HG02973 (cell line): Measurements from ENCODE around the gene PUS3.
A peak's percentile ranks its signal among the peaks of the same experiment; 100 is the strongest.
"Not testable (repeated sequence)": the region's sequence is repeated elsewhere in the genome, so short reads cannot be mapped to it uniquely, and the experiment has no call there.

Experiments
- ATAC-seq: cut with Tn5 transposase; IDR thresholded peaks from one replicate; pipeline ENCODE4 v1.9.1; 2021; ENCODE audit warnings: moderate library complexity; ENCODE audit not compliant: unreplicated experiment

The PUS3 gene

GRCh38 chr11:125922156-125922555, 19.1 kb upstream of the PUS3 start:
- no peak for ATAC-seq

- ATAC-seq, result no peak
These were observed 18.0 kb upstream of the PUS3 start for GRCh38 chr11:125921042-125921441.

- no peak for ATAC-seq
These were observed 15.3 kb upstream of the PUS3 start for GRCh38 chr11:125918140-125918840.

- no peak for ATAC-seq
These were observed 13.8 kb upstream of the PUS3 start for GRCh38 chr11:125916683-125917347.

GRCh38 chr11:125914601-125915000, 11.6 kb upstream of the PUS3 start:
- ATAC-seq, result not testable (repeated sequence)

GRCh38 chr11:125910226-125910849, 7.3 kb upstream of the PUS3 start:
- ATAC-seq, result no peak

GRCh38 chr11:125904678-125905077, 1.7 kb upstream of the PUS3 start:
- ATAC-seq, result no peak

GRCh38 chr11:125903711-125904659, 979 bp upstream of the PUS3 start, which contains the start of gene DDX25:
Gene DDX25 (plus strand): TSS chr11:125904508. CDS start chr11:125904518, 10 bp downstream.
- no peak for ATAC-seq

- no peak for ATAC-seq
These were observed 604 bp downstream of the PUS3 start for GRCh38 chr11:125902277-125902926.

GRCh38 chr11:125901872-125902271, 1.1 kb downstream of the PUS3 start:
- ATAC-seq, result no peak

- ATAC-seq, result no peak
These were observed 10.0 kb downstream of the PUS3 start for GRCh38 chr11:125892994-125893393.

- ATAC-seq, result no peak
These were observed 10.9 kb downstream of the PUS3 start for GRCh38 chr11:125892071-125892470.

GRCh38 chr11:125890447-125891100, 12.4 kb downstream of the PUS3 start:
- no peak for ATAC-seq

- peak; percentile 88 for ATAC-seq
These were observed 15.4 kb downstream of the PUS3 start, which contains the start of gene HYLS1 for GRCh38 chr11:125887373-125888324. Gene HYLS1 (plus strand): TSS chr11:125887668. CDS start chr11:125899369, 11,701 bp downstream.

- ATAC-seq, result peak; percentile 35
These were observed 16.0 kb downstream of the PUS3 start for GRCh38 chr11:125886997-125887372.

GRCh38 chr11:125883375-125883774, 19.6 kb downstream of the PUS3 start:
- ATAC-seq, result no peak

GRCh38 chr11:125881291-125881690, 21.7 kb downstream of the PUS3 start:
- ATAC-seq, result no peak

- peak; percentile 66 for ATAC-seq
These were observed 28.4 kb downstream of the PUS3 start for GRCh38 chr11:125874556-125875124.
